ENCODE measurements around the gene MFAP5.
"Not testable (repeated sequence)": the region's sequence is repeated elsewhere in the genome, so short reads cannot be mapped to it uniquely, and the experiment has no call there.

The MFAP5 gene

GRCh38 chr12:8672381-8672780, 9.8 kb upstream of the MFAP5 start:
- no peak for DNase-seq

- DNase-seq, result no peak
Observed at GRCh38 chr12:8668441-8668840, 5.8 kb upstream of the MFAP5 start.

- no peak for DNase-seq
Observed at GRCh38 chr12:8667270-8667669, 4.6 kb upstream of the MFAP5 start.

- no peak for DNase-seq
Observed at GRCh38 chr12:8665759-8666158, 3.1 kb upstream of the MFAP5 start.

GRCh38 chr12:8664228-8664913, 1.7 kb upstream of the MFAP5 start:
- DNase-seq, result no peak

GRCh38 chr12:8661751-8662150, 875 bp downstream of the MFAP5 start:
- DNase-seq, result no peak

- no peak for DNase-seq
Observed at GRCh38 chr12:8661016-8661415, 1.6 kb downstream of the MFAP5 start.

GRCh38 chr12:8658346-8658745, 4.3 kb downstream of the MFAP5 start:
- DNase-seq, result no peak

- DNase-seq, result no peak
Observed at GRCh38 chr12:8655421-8655820, 7.2 kb downstream of the MFAP5 start.

GRCh38 chr12:8648576-8649205, 13.9 kb downstream of the MFAP5 start:
- DNase-seq, result peak; percentile 28

GRCh38 chr12:8647968-8648367, 14.7 kb downstream of the MFAP5 start:
- DNase-seq, result no peak

GRCh38 chr12:8644345-8645248, 18.0 kb downstream of the MFAP5 start:
- no peak for DNase-seq

- DNase-seq, result no peak
Observed at GRCh38 chr12:8642775-8643174, 19.9 kb downstream of the MFAP5 start.

GRCh38 chr12:8639936-8640335, 22.7 kb downstream of the MFAP5 start:
- DNase-seq, result no peak

- no peak for DNase-seq
Observed at GRCh38 chr12:8638951-8639350, 23.7 kb downstream of the MFAP5 start.

- DNase-seq, result no peak
Observed at GRCh38 chr12:8637666-8638065, 25.0 kb downstream of the MFAP5 start.

GRCh38 chr12:8637244-8637643, 25.4 kb downstream of the MFAP5 start:
- no peak for DNase-seq

- DNase-seq, result no peak
Observed at GRCh38 chr12:8636581-8636980, 26.0 kb downstream of the MFAP5 start.

GRCh38 chr12:8636007-8636346, 26.6 kb downstream of the MFAP5 start:
- DNase-seq, result not testable (repeated sequence)

GRCh38 chr12:8635342-8636006, 27.2 kb downstream of the MFAP5 start:
- DNase-seq, result not testable (repeated sequence)

GRCh38 chr12:8630131-8630530, 32.5 kb downstream of the MFAP5 start:
- DNase-seq, result no peak

GRCh38 chr12:8629486-8630033, 33.1 kb downstream of the MFAP5 start:
- DNase-seq, result no peak

- DNase-seq, result no peak
Observed at GRCh38 chr12:8628731-8629130, 33.9 kb downstream of the MFAP5 start.
